ENCODE results near the gene NUDT14. TPM values are rescaled to one million over a fixed set of nuclear protein-coding genes. Genes with fewer than 3 reads are reported as not detected.

Gene NUDT14
- total and polyA plus RNA-seq, 2 of the 8 experiments (the other 6 are each of a cell fraction or from before 2014, with no cell fraction given), result 25.5 to 33.3 TPM

GRCh38 chr14:105178868-105179140 lies 2.3 kb downstream of the NUDT14 start:
- CTCF ChIA-PET (ENCODE audit: partially characterized antibody), result interaction anchor here (0.7 to 2.4 kb wide), 9 partner anchors 9 to 302 kb away, joined by 3 to 11 read pairs (median 3); partner anchors contain the start of gene GPR132
- WGBS, 2 experiments (ENCODE audit: extremely low coverage in 1 of 2, insufficient coverage in 1 of 2, insufficient read length in 1 of 2, insufficient replicate concordance in 2 of 2, low coverage in 1 of 2, low lambda C conversion rate in 2 of 2, missing lambda C conversion rate in 1 of 2), result 89% methylated on average over 11 of the region's 11 CpGs; no CpG with 5 or more reads in 1 of the 2 experiments
- FAIRE-seq, result no peak
- no peak for TF ChIP-seq CREB1 (IDR thresholded peaks at IDR 0.05)
- TF ChIP-seq SIN3A (conservative IDR thresholded peaks at IDR 0.05 in 1 of 2, IDR thresholded peaks at IDR 0.05 in 1 of 2; ENCODE audit: low read depth in 1 of 2, low read length in 2 of 2), result no peak
- TF ChIP-seq PHF8 (conservative IDR thresholded peaks at IDR 0.05; ENCODE audit: low read depth, low read length), result no peak
- no peak for TF ChIP-seq CHD2 (IDR thresholded peaks at IDR 0.05; ENCODE audit: low read length)
- no peak for TF ChIP-seq CEBPB (IDR thresholded peaks at IDR 0.05; ENCODE audit: low read depth, low read length)
- TF ChIP-seq SUZ12 (IDR thresholded peaks at IDR 0.05; ENCODE audit: low read length), result no peak
- no peak for TF ChIP-seq TAF1 (IDR thresholded peaks at IDR 0.05; ENCODE audit: low read depth, low read length)
- no peak for TF ChIP-seq SAP30 (IDR thresholded peaks at IDR 0.05; ENCODE audit: insufficient read depth, insufficient replicate concordance, low read length)
- no peak for TF ChIP-seq GTF2F1 (IDR thresholded peaks at IDR 0.05; ENCODE audit: borderline replicate concordance, low read depth, low read length)
- no peak for TF ChIP-seq ZNF274 (IDR thresholded peaks at IDR 0.05; ENCODE audit: borderline replicate concordance, extremely low read depth, low read length)
- no peak for TF ChIP-seq POLR2A (IDR thresholded peaks at IDR 0.05; ENCODE audit: control extremely low read depth in 1 of 2, low read depth in 2 of 2, low read length in 2 of 2)
- TF ChIP-seq ATF3 (IDR thresholded peaks at IDR 0.05; ENCODE audit: insufficient read depth, low read depth, low read length), result no peak
- no peak for TF ChIP-seq RAD21 (IDR thresholded peaks at IDR 0.05 in 1 of 2, conservative IDR thresholded peaks at IDR 0.05 in 1 of 2; ENCODE audit: low read depth in 2 of 2, low read length in 2 of 2)

More at GRCh38 chr14:105178868-105179140, 2.3 kb downstream of the NUDT14 start:
- H2BK20ac ChIP-seq (ENCODE audit: low read length), result no peak overlapping the region
- H3K23me2 ChIP-seq (ENCODE audit: low read depth, low read length), result peaks cover 3% of the 10 kb centered on the region; the same call in 1 of the 2 replicates
- H3K18ac ChIP-seq (ENCODE audit: extremely low read depth, low read length), result no peak overlapping the region
- no peaks in the 10 kb centered on the region; the same call in 1 of the 2 replicates for H3K79me1 ChIP-seq (ENCODE audit: low read depth, low read length)
- no peaks in the 10 kb centered on the region for H3K9me3 ChIP-seq (ENCODE audit: insufficient read depth in 2 of 2, low read depth in 1 of 2, low read length in 1 of 2)
- H3K9ac ChIP-seq (replicated peaks in 1 of 4; ENCODE audit: extremely low read depth in 1 of 4, low read depth in 3 of 4, low read length in 3 of 4), result no peak overlapping the region
- H3K23ac ChIP-seq (ENCODE audit: insufficient read length), result no peak overlapping the region
- no peak overlapping the region for H4K8ac ChIP-seq (ENCODE audit: extremely low read depth, insufficient read depth, low read length)
- no peak overlapping the region for H2AFZ ChIP-seq (ENCODE audit: low read length)
- no peak overlapping the region for H4K91ac ChIP-seq (replicated peaks; ENCODE audit: insufficient read length, low read length)
- no peak for DNase-seq (ENCODE audit: low read depth in 1 of 2, low spot score in 2 of 2)
- no peaks in the 10 kb centered on the region for H3K79me2 ChIP-seq (ENCODE audit: control insufficient read depth in 1 of 2, insufficient read depth in 2 of 2, low read length in 2 of 2)
- no peak overlapping the region for H3K4ac ChIP-seq (replicated peaks; ENCODE audit: insufficient read length, low read depth, low read length)
- H4K5ac ChIP-seq (ENCODE audit: insufficient read length, low read depth, low read length), result no peak overlapping the region
- no peak overlapping the region for H3K27ac ChIP-seq (ENCODE audit: low read depth, low read length)
- H3K14ac ChIP-seq (ENCODE audit: insufficient read length), result no peak overlapping the region
- POLR2A ChIA-PET (ENCODE audit: partially characterized antibody), result interaction anchor here (0.6 to 2.3 kb wide), 2 partner anchors 10 to 166 kb away, joined by 3 to 6 read pairs; partner anchors contain the start of gene JAG2
- H3K4me1 ChIP-seq (replicated peaks in 1 of 4; ENCODE audit: control insufficient read depth in 3 of 4, insufficient read depth in 4 of 4, low read length in 3 of 4), result peaks cover 0 to 4% (median 1%) of the 10 kb centered on the region in 4 experiments; a peak in 1 of 7 replicates
- H3K27me3 ChIP-seq (replicated peaks in 1 of 4; ENCODE audit: control insufficient read depth in 3 of 4, extremely low read depth in 1 of 4, insufficient read depth in 3 of 4, low read length in 3 of 4), result peaks cover 0 to 10% (median 8%) of the 10 kb centered on the region in 4 experiments; a peak in 4 of 7 replicates
- H2BK12ac ChIP-seq (ENCODE audit: low read depth, low read length), result no peak overlapping the region
- H2AK5ac ChIP-seq (ENCODE audit: low read depth, low read length), result no peak overlapping the region
- no peak overlapping the region for H3K4me2 ChIP-seq (ENCODE audit: insufficient read depth in 1 of 2, low read depth in 2 of 2, low read length in 2 of 2)
- H3K56ac ChIP-seq (replicated peaks; ENCODE audit: insufficient read length, low read depth, low read length), result no peak overlapping the region
- no peak overlapping the region for H2BK15ac ChIP-seq (ENCODE audit: low read length)
- peaks cover 5 to 12% of the 10 kb centered on the region in 2 experiments for H4K20me1 ChIP-seq (replicated peaks in 1 of 2; ENCODE audit: control insufficient read depth in 1 of 2, insufficient read depth in 2 of 2, low read length in 2 of 2)
- no peak overlapping the region for H3K4me3 ChIP-seq (ENCODE audit: extremely low read depth in 1 of 4, insufficient read depth in 2 of 4, low read depth in 3 of 4, low read length in 4 of 4)
- no peaks in the 10 kb centered on the region for H3K36me3 ChIP-seq (ENCODE audit: control insufficient read depth in 2 of 4, insufficient read depth in 4 of 4, low read length in 3 of 4)
- no peak overlapping the region for H2BK120ac ChIP-seq (replicated peaks; ENCODE audit: low read depth, low read length)
- H2BK5ac ChIP-seq (ENCODE audit: low read depth, low read length), result no peak overlapping the region
